Measurements from ENCODE around the gene DOK4. TPM values are rescaled to one million over a fixed set of nuclear protein-coding genes. Genes with fewer than 3 reads are reported as not detected.

DOK4 gene
- total and polyA plus RNA-seq, 9 donors: 9.9 to 34.7 (median 29.2) TPM

DNA sequence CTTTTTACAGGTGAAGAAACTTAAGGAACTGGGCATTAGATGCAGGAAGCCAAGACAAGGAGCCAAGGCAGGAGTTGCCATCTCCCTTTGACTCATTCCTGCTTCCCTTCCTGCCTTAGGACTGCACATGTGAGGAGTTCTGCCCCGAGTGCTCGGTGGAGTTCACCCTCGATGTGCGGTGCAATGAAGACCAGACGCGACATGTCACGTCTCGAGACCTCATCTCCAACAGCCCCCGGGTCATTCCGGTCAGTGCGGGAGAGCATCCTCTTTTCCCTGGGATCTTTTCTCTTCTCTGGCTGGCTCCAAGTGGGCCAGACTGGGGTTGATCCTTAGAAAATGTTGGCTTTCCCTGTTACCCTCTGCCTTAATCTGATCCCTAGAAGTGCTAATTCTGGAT lies 17.2 kb downstream of the DOK4 start:
- Histone ChIP-seq H3K4me3 (no peak overlapping the region), H3K4me1 (ENCODE audit: insufficient read depth) (peaks cover 11% of the 10 kb centered on the region), H3K27me3 (no peaks in the 10 kb centered on the region), H3K27ac (no peak overlapping the region), H3K36me3 (no peaks in the 10 kb centered on the region), H3K9me3 (no peaks in the 10 kb centered on the region)
- TF ChIP-seq, protein P1, sequence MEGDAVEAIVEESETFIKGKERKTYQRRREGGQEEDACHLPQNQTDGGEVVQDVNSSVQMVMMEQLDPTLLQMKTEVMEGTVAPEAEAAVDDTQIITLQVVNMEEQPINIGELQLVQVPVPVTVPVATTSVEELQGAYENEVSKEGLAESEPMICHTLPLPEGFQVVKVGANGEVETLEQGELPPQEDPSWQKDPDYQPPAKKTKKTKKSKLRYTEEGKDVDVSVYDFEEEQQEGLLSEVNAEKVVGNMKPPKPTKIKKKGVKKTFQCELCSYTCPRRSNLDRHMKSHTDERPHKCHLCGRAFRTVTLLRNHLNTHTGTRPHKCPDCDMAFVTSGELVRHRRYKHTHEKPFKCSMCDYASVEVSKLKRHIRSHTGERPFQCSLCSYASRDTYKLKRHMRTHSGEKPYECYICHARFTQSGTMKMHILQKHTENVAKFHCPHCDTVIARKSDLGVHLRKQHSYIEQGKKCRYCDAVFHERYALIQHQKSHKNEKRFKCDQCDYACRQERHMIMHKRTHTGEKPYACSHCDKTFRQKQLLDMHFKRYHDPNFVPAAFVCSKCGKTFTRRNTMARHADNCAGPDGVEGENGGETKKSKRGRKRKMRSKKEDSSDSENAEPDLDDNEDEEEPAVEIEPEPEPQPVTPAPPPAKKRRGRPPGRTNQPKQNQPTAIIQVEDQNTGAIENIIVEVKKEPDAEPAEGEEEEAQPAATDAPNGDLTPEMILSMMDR (IDR thresholded peaks at IDR 0.05): no peak
- TF ChIP-seq POLR2A (IDR thresholded peaks at IDR 0.05): no peak
- no peak for TF ChIP-seq EP300 (IDR thresholded peaks at IDR 0.05)
- DNase-seq: no peak
- intact Hi-C loops (cut with DNase I): loop anchor here in 1 of 4 donors (10.0 kb wide), 1 partner anchor 46 kb away; no protein-coding TSS in a partner anchor
- WGBS, 3 donors: 76 to 90% (median 83%) methylated on average over 11 of the region's 11 CpGs

DNA sequence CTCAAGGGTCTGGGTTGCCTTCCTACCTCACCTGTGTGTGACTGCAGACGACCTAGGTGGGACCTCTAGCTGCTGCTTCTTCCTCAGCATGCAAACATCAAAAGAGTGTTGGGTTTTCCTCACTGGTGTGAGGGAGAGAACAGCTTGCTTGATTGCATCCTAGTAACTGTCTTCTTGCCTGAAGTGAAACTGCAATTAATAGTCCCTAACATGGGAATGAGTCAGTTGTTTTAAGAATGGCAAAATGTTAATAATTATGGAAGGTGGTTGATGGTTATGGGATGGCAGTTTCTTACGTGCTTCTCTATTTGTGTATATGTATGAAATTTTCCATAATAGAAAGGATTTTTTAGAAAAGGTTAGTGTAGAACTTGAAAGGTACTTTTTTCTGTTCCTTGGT lies 17.9 kb downstream of the DOK4 start:
- H3K9me3 ChIP-seq: no peaks in the 10 kb centered on the region
- no peak overlapping the region for H3K27ac ChIP-seq
- no peaks in the 10 kb centered on the region for H3K27me3 ChIP-seq
- DNase-seq: no peak
- peaks cover 14% of the 10 kb centered on the region for H3K4me1 ChIP-seq (ENCODE audit: insufficient read depth)
- TF ChIP-seq EP300 (IDR thresholded peaks at IDR 0.05) (no peak), POLR2A (IDR thresholded peaks at IDR 0.05) (no peak)
- TF ChIP-seq, protein P1 (IDR thresholded peaks at IDR 0.05): no peak
- intact Hi-C loops (cut with DNase I): loop anchor here in 1 of 4 donors (10.0 kb wide), 1 partner anchor 46 kb away; no protein-coding TSS in a partner anchor
- 84 to 88% (median 88%) methylated on average over 2 of the region's 2 CpGs for WGBS, 3 donors
- H3K36me3 ChIP-seq: no peaks in the 10 kb centered on the region
- H3K4me3 ChIP-seq: no peak overlapping the region

DNA sequence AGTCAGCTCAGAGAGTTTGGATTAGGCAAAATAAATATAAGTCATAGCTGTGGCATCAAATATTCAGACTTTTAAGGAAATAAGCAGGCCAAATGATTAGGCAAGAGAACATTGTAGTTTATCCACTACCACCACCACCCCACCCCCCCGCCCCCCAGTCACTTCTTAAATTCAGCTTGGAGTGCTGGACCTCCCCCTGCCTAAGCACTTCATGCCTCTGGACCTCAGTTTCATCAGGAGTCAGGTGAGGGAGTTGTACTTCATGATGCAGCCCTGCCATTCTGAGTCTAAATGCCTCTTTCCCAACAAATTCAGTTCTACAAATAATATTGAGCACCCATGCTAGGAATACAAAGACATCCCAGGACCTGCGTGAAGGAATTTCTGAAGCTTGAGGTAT lies 21.8 kb downstream of the DOK4 start:
- TF ChIP-seq, protein P1 (IDR thresholded peaks at IDR 0.05): no peak
- TF ChIP-seq POLR2A (IDR thresholded peaks at IDR 0.05) (no peak), EP300 (IDR thresholded peaks at IDR 0.05) (no peak)
- 87 to 96% (median 92%) methylated on average over 2 of the region's 2 CpGs for WGBS, 3 donors
- Histone ChIP-seq H3K4me3 (no peak overlapping the region), H3K9me3 (no peaks in the 10 kb centered on the region), H3K36me3 (no peaks in the 10 kb centered on the region), H3K4me1 (ENCODE audit: insufficient read depth) (peaks cover 11% of the 10 kb centered on the region), H3K27ac (no peak overlapping the region), H3K27me3 (no peaks in the 10 kb centered on the region)
- intact Hi-C loops (cut with DNase I): loop anchor here in 1 of 4 donors (10.0 kb wide), 1 partner anchor 50 kb away; no protein-coding TSS in a partner anchor
- DNase-seq: no peak

DNA sequence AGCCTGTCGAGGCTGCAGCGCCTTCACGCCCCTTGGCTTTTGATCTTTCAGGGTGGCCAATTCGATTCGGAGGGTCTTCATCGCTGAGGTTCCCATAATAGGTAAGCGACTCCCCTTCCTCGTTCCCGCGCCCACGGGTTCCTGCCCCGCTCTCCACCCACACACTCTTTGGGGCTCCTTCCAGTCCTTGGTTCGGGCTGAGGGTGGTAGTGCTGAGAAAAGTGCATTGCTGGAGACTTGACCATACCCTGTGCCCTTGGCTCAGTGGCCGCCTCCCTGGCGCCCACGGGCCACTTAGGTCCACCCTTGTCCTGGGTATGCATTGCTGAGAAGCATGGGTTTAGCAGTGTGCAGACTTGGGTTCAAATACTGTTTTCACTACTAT lies 23.3 kb downstream of the DOK4 start:
- Histone ChIP-seq H3K4me1 (ENCODE audit: insufficient read depth) (peaks cover 11% of the 10 kb centered on the region), H3K9me3 (no peaks in the 10 kb centered on the region), H3K27ac (peak overlapping the region; percentile 56 to 76), H3K27me3 (no peaks in the 10 kb centered on the region), H3K4me3 (peak overlapping the region; percentile 99), H3K36me3 (no peaks in the 10 kb centered on the region)
- DNase-seq: no peak
- intact Hi-C loops (cut with DNase I): loop anchor here in 1 of 4 donors (10.0 kb wide), 1 partner anchor 52 kb away; no protein-coding TSS in a partner anchor
- WGBS, 3 donors: 0 to 1% (median 0%) methylated on average over 16 of the region's 16 CpGs
- TF ChIP-seq, protein P1 (IDR thresholded peaks at IDR 0.05): no peak
- TF ChIP-seq POLR2A (IDR thresholded peaks at IDR 0.05): no peak
- no peak for TF ChIP-seq EP300 (IDR thresholded peaks at IDR 0.05)
